ENCODE measurements around the gene TSKU.

GRCh38 chr11:76796511-76797198 is 13.5 kb downstream of the TSKU start:
- TF ChIP-seq, protein P1, sequence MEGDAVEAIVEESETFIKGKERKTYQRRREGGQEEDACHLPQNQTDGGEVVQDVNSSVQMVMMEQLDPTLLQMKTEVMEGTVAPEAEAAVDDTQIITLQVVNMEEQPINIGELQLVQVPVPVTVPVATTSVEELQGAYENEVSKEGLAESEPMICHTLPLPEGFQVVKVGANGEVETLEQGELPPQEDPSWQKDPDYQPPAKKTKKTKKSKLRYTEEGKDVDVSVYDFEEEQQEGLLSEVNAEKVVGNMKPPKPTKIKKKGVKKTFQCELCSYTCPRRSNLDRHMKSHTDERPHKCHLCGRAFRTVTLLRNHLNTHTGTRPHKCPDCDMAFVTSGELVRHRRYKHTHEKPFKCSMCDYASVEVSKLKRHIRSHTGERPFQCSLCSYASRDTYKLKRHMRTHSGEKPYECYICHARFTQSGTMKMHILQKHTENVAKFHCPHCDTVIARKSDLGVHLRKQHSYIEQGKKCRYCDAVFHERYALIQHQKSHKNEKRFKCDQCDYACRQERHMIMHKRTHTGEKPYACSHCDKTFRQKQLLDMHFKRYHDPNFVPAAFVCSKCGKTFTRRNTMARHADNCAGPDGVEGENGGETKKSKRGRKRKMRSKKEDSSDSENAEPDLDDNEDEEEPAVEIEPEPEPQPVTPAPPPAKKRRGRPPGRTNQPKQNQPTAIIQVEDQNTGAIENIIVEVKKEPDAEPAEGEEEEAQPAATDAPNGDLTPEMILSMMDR (IDR thresholded peaks at IDR 0.05) = no peak
- TF ChIP-seq POLR2A (IDR thresholded peaks at IDR 0.05) = no peak
